Endodermal cell (in vitro differentiated cells): Measurements from ENCODE around the gene TCF12. TPM values are rescaled to one million over a fixed set of nuclear protein-coding genes. Genes with fewer than 3 reads are reported as not detected.
A peak's percentile ranks its signal among the peaks of the same experiment; 100 is the strongest.

Experiments used
- DNase-seq: peaks from one replicate; pipeline ENCODE4 v3.0.0-alpha.2; 2017
- H3K27ac ChIP-seq: 2 replicates; pipeline ENCODE4 v1.5.1; 2013; ENCODE audit warnings: mild to moderate bottlenecking, low read depth, low read length, moderate library complexity
- H3K27me3 ChIP-seq: 2 replicates; pipeline ENCODE4 v1.6.1; 2013; ENCODE audit warnings: mild to moderate bottlenecking, low read length, moderate library complexity; ENCODE audit not compliant: insufficient read depth, control insufficient read depth, poor library complexity, severe bottlenecking
- H3K36me3 ChIP-seq: 2 replicates; pipeline ENCODE4 v1.7.0; 2013; ENCODE audit warnings: mild to moderate bottlenecking, low read length, moderate library complexity; ENCODE audit not compliant: control insufficient read depth, insufficient read depth
- H3K4me1 ChIP-seq: one replicate; pipeline ENCODE4 v1.7.0; 2013; ENCODE audit warnings: low read length; ENCODE audit not compliant: control insufficient read depth, insufficient read depth
- H3K4me3 ChIP-seq: 2 replicates; pipeline ENCODE4 v1.5.1; 2013; ENCODE audit warnings: mild to moderate bottlenecking, low read length, moderate library complexity
- H3K9ac ChIP-seq: 2 replicates; pipeline ENCODE4 v1.6.1; 2013; ENCODE audit warnings: mild to moderate bottlenecking, low read length, moderate library complexity; ENCODE audit not compliant: poor library complexity, severe bottlenecking; ENCODE audit errors: extremely low read depth
- H3K9me3 ChIP-seq: 2 replicates; pipeline ENCODE4 v1.6.1; 2013; ENCODE audit warnings: mild to moderate bottlenecking, low read length, moderate library complexity; ENCODE audit not compliant: control insufficient read depth
- H3K27ac Mint-ChIP-seq: 2 replicates; pipeline ENCODE4 v1.8.0; 2020; ENCODE audit warnings: mixed read lengths
- H3K27me3 Mint-ChIP-seq: 2 replicates; pipeline ENCODE4 v1.8.0; 2021; ENCODE audit warnings: mild to moderate bottlenecking, mixed read lengths; ENCODE audit not compliant: insufficient read depth
- H3K36me3 Mint-ChIP-seq: 2 replicates; pipeline ENCODE4 v1.8.0; 2020; ENCODE audit warnings: low read depth, mixed read lengths
- H3K4me1 Mint-ChIP-seq: 2 replicates; pipeline ENCODE4 v1.8.0; 2020; ENCODE audit warnings: mixed read lengths
- H3K4me3 Mint-ChIP-seq: 2 replicates; pipeline ENCODE4 v1.8.0; 2020; ENCODE audit warnings: mild to moderate bottlenecking, moderate library complexity, mixed read lengths
- H3K9me3 Mint-ChIP-seq: 2 replicates; pipeline ENCODE4 v1.8.0; 2020; ENCODE audit warnings: mild to moderate bottlenecking, mixed read lengths
- CTCF ChIP-seq: fragments of 200-600 bp; sonication (generic); conservative IDR thresholded peaks from 2 replicates; pipeline ENCODE4 v1.5.0; 2021; ENCODE audit warnings: antibody characterized with exemption, mild to moderate bottlenecking
- WGBS, 2 experiments: methylation state at CpG; one replicate each; pipeline versions ENCODE4 v1.1.5 to v1.1.7; 2013; ENCODE audit warnings: missing lambda C conversion rate in 2 of 2, mixed read lengths in 1 of 2; ENCODE audit not compliant: insufficient coverage in 1 of 2, insufficient read length in 1 of 2; 5-methylcytosine and 5-hydroxymethylcytosine counted together
- total RNA-seq, 2 donors: library from RNA; stranded (reverse); fragmentation: NEBNext Ultra II Directional in 1 of 2; extraction: Animal tissue kit (Norgen Biotek cat#: 25700) in 1 of 2; gene quantifications; 2 replicates in 1 of 2; 3 replicates in 1 of 2; pipeline ENCODE4 v1.2.1, GENCODE V29; 2021

The TCF12 gene
- total RNA-seq, 2 donors from 2014 or later = 103 to 121 TPM

- no peaks in the 10 kb centered on the region for H3K36me3 Mint-ChIP-seq
- H3K9me3 Mint-ChIP-seq = no peaks in the 10 kb centered on the region
- no peak overlapping the region for H3K27ac Mint-ChIP-seq
- no peaks in the 10 kb centered on the region for H3K27me3 ChIP-seq
- no peaks in the 10 kb centered on the region for H3K27me3 Mint-ChIP-seq
- TF ChIP-seq CTCF = no peak
- H3K4me3 Mint-ChIP-seq = no peak overlapping the region
- no peak overlapping the region for H3K27ac ChIP-seq
- H3K9me3 ChIP-seq = no peaks in the 10 kb centered on the region
- no peak for DNase-seq
- 91 to 93% methylated on average over 5 of the region's 5 CpGs for WGBS, 2 experiments
- H3K4me1 Mint-ChIP-seq = peaks cover 18% of the 10 kb centered on the region
- no peaks in the 10 kb centered on the region for H3K4me1 ChIP-seq
- no peaks in the 10 kb centered on the region for H3K36me3 ChIP-seq
- H3K9ac ChIP-seq = no peak overlapping the region
- H3K4me3 ChIP-seq = no peak overlapping the region
Observed at GRCh38 chr15:57144448-57144847, 226.0 kb downstream of the TCF12 start.

- H3K4me3 ChIP-seq = no peak overlapping the region
- peaks cover 9% of the 10 kb centered on the region for H3K9me3 ChIP-seq
- H3K4me1 Mint-ChIP-seq = peaks cover 10% of the 10 kb centered on the region
- DNase-seq = no peak
- peaks cover 13% of the 10 kb centered on the region for H3K36me3 Mint-ChIP-seq
- peaks cover 6% of the 10 kb centered on the region for H3K36me3 ChIP-seq
- no peaks in the 10 kb centered on the region for H3K27me3 ChIP-seq
- H3K4me3 Mint-ChIP-seq = no peak overlapping the region
- WGBS, 2 experiments = 68 to 88% methylated on average over 2 to 3 of the region's 4 CpGs
- H3K27ac Mint-ChIP-seq = no peak overlapping the region
- no peaks in the 10 kb centered on the region for H3K4me1 ChIP-seq
- H3K27ac ChIP-seq = no peak overlapping the region
- no peaks in the 10 kb centered on the region for H3K27me3 Mint-ChIP-seq
- peak; percentile 92 for TF ChIP-seq CTCF
- no peak overlapping the region for H3K9ac ChIP-seq
- peaks cover 10% of the 10 kb centered on the region for H3K9me3 Mint-ChIP-seq
Observed at GRCh38 chr15:57146506-57147201, 228.2 kb downstream of the TCF12 start.

- Mint-ChIP-seq H3K9me3 (peaks cover 19% of the 10 kb centered on the region), H3K4me3 (no peak overlapping the region), H3K27ac (no peak overlapping the region), H3K4me1 (peaks cover 10% of the 10 kb centered on the region), H3K36me3 (peaks cover 23% of the 10 kb centered on the region), H3K27me3 (no peaks in the 10 kb centered on the region)
- Histone ChIP-seq H3K4me3 (no peak overlapping the region), H3K27me3 (no peaks in the 10 kb centered on the region), H3K27ac (no peak overlapping the region), H3K4me1 (no peaks in the 10 kb centered on the region), H3K9ac (no peak overlapping the region), H3K9me3 (peaks cover 19% of the 10 kb centered on the region), H3K36me3 (peaks cover 11% of the 10 kb centered on the region)
- WGBS, 2 experiments = 89 to 100% methylated on average over 1 of the region's 1 CpG
- TF ChIP-seq CTCF = no peak
- no peak for DNase-seq
Observed at GRCh38 chr15:57147621-57148020, 229.2 kb downstream of the TCF12 start.
